Panc1 (cell line): ENCODE data around the gene TM9SF3.

ENCODE experiments used
- CTCF ChIP-seq: fragments of 450-650 bp; IDR thresholded peaks from 2 replicates; pipeline ENCODE4 v1.5.1; 2017; ENCODE audit warnings: mild to moderate bottlenecking
- POLR2AphosphoS5 ChIP-seq: IDR thresholded peaks from 2 replicates; pipeline ENCODE4 v1.6.1; 2012; ENCODE audit warnings: mild to moderate bottlenecking, low read depth, low read length, moderate library complexity

- TF ChIP-seq CTCF (no peak), POLR2AphosphoS5 (no peak)
Measured at GRCh38 chr10:96560966-96561887, 25.6 kb downstream of the TM9SF3 start.
